Measurements from ENCODE around the gene PAWR.

PAWR gene

DNA sequence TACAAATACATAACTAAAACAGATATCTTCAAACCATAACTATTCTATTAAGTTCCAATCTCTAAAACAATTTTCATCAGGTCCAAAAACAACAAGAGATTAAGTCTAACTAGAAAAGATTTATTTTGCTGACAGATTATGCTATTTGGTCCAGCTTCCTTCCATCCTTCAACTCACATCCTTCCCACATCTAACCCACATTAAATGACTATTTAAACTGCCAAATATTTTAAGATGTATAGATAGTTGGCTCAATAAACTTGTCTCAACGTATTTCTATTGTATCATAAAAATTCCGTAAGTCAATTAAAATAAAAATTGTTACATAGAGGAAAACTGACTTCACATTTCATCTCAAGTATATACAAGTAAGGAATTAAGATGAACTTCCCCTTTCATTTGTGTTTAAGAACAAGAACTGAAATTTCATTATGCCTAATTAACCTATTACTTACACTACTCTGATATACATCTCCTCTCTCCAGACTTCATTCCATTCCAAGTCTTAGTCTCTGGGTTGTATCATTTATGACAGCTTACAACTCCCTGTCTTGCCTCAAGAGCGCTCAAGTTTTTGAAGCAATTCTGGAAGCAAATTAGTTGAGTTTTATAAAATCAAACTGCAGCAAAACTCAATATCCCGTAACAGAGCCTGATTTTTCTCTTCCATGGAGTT, 25.4 kb downstream of the PAWR start:
- ChIA-PET POLR2A (no interaction called here), CTCF (interaction anchor here (1.1 to 1.7 kb wide), 3 partner anchors 11 to 72 kb away, joined by 3 to 7 read pairs (median 3); no protein-coding TSS in a partner anchor)

GRCh38 chr12:79664518-79664917, 26.2 kb downstream of the PAWR start:
- CTCF ChIA-PET, result no interaction called here
- POLR2A ChIA-PET, result no interaction called here
- TF ChIP-seq, protein P1, sequence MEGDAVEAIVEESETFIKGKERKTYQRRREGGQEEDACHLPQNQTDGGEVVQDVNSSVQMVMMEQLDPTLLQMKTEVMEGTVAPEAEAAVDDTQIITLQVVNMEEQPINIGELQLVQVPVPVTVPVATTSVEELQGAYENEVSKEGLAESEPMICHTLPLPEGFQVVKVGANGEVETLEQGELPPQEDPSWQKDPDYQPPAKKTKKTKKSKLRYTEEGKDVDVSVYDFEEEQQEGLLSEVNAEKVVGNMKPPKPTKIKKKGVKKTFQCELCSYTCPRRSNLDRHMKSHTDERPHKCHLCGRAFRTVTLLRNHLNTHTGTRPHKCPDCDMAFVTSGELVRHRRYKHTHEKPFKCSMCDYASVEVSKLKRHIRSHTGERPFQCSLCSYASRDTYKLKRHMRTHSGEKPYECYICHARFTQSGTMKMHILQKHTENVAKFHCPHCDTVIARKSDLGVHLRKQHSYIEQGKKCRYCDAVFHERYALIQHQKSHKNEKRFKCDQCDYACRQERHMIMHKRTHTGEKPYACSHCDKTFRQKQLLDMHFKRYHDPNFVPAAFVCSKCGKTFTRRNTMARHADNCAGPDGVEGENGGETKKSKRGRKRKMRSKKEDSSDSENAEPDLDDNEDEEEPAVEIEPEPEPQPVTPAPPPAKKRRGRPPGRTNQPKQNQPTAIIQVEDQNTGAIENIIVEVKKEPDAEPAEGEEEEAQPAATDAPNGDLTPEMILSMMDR (IDR thresholded peaks at IDR 0.05; ENCODE audit: control extremely low read depth, extremely low read depth, low read depth, missing control alignments), result no peak
- DNase-seq (ENCODE audit: extremely low spot score), result no peak

More for the DNA sequence above, 25.4 kb downstream of the PAWR start:
- no peak for DNase-seq (ENCODE audit: extremely low spot score)
- TF ChIP-seq, protein P1 (IDR thresholded peaks at IDR 0.05; ENCODE audit: control extremely low read depth, extremely low read depth, low read depth, missing control alignments), result no peak

- TF ChIP-seq, protein P1 (IDR thresholded peaks at IDR 0.05; ENCODE audit: control extremely low read depth, extremely low read depth, low read depth, missing control alignments), result no peak
- ChIA-PET CTCF (interaction anchor here (1.2 to 1.6 kb wide), 4 partner anchors 9 to 25 kb away, joined by 3 to 5 read pairs (median 4); no protein-coding TSS in a partner anchor), POLR2A (interaction anchor here (0.7 kb wide), 1 partner anchor 564 kb away, joined by 6 read pairs; no protein-coding TSS in a partner anchor)
- DNase-seq (ENCODE audit: extremely low spot score), result no peak
Measured at GRCh38 chr12:79662046-79662811, 28.5 kb downstream of the PAWR start.

- POLR2A ChIA-PET, result interaction anchor here (0.7 kb wide), 1 partner anchor 564 kb away, joined by 6 read pairs; no protein-coding TSS in a partner anchor
- TF ChIP-seq, protein P1 (IDR thresholded peaks at IDR 0.05; ENCODE audit: control extremely low read depth, extremely low read depth, low read depth, missing control alignments), result no peak
- no peak for DNase-seq (ENCODE audit: extremely low spot score)
- CTCF ChIA-PET, result interaction anchor here (1.4 to 1.6 kb wide), 3 partner anchors 8 to 107 kb away, joined by 4 to 5 read pairs (median 4); no protein-coding TSS in a partner anchor
Measured at GRCh38 chr12:79661629-79662028, 29.1 kb downstream of the PAWR start.

GRCh38 chr12:79659961-79660431, 30.8 kb downstream of the PAWR start:
- POLR2A ChIA-PET, result no interaction called here

DNA sequence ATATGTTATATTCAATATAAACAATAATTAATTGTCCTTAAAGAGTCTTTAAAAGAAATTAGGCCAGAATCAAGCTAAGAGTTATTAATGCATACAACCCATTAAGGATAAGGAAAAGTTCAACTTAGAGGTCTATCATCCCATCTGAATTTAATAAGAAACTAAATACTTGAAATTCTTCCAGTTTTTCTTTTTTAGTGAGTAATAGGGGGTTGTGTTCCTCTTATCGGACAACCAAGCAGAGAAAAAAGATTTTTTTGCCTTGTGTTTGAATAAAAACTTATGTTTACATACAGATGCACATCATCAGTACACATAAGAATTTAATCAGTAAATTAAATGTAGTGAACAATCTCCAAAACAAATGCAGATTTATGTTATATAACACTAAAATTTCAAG, 32.5 kb downstream of the PAWR start:
- ChIA-PET CTCF (no interaction called here), POLR2A (no interaction called here)
- no peak for DNase-seq (ENCODE audit: extremely low spot score)
- TF ChIP-seq, protein P1 (IDR thresholded peaks at IDR 0.05; ENCODE audit: control extremely low read depth, extremely low read depth, low read depth, missing control alignments), result no peak

More at GRCh38 chr12:79659961-79660431, 30.8 kb downstream of the PAWR start:
- no peak for DNase-seq (ENCODE audit: extremely low spot score)
- CTCF ChIA-PET, result interaction anchor here (1.3 to 1.6 kb wide), 2 partner anchors 30 to 105 kb away, joined by 3 to 4 read pairs; no protein-coding TSS in a partner anchor
- TF ChIP-seq, protein P1 (IDR thresholded peaks at IDR 0.05; ENCODE audit: control extremely low read depth, extremely low read depth, low read depth, missing control alignments), result no peak

Measured in GM10248 (cell line).